GM12873 (cell line): ENCODE data around the gene FAM107A.

ENCODE experiments used
- CTCF ChIP-seq: IDR thresholded peaks from 2 replicates; pipeline ENCODE4 v1.5.1; 2012; ENCODE audit warnings: low read depth, mild to moderate bottlenecking, moderate library complexity, low read length, control low read depth; ENCODE audit not compliant: insufficient read depth; ENCODE audit errors: missing control alignments

FAM107A gene

GRCh38 chr3:58580826-58581327, 3.7 kb upstream of the FAM107A start:
- TF ChIP-seq CTCF = no peak

- TF ChIP-seq CTCF = no peak
Measured at GRCh38 chr3:58578873-58579272, 1.7 kb upstream of the FAM107A start.

DNA sequence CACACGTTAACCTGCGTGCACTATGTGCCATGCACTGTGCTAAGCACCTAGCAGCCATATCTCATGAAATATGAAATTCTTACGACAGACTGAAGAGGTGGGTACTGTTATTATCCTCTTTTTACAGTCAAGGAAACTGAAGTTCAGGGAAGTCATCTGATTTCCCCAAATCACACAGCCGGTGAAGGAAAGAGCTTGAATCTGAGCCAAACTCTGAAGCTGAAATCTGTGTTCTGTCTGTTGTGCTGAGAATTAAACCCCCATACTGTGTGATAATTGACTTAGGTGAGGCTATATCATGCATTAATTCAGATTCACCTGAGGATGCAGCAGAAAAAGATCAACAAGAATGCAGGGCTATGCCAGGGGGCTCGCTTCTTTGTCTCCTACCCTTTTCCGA, 475 bp downstream of the FAM107A start:
- TF ChIP-seq CTCF = no peak

GRCh38 chr3:58575971-58576652, 1.1 kb downstream of the FAM107A start:
- TF ChIP-seq CTCF = no peak

GRCh38 chr3:58574682-58575081, 2.5 kb downstream of the FAM107A start:
- no peak for TF ChIP-seq CTCF

DNA sequence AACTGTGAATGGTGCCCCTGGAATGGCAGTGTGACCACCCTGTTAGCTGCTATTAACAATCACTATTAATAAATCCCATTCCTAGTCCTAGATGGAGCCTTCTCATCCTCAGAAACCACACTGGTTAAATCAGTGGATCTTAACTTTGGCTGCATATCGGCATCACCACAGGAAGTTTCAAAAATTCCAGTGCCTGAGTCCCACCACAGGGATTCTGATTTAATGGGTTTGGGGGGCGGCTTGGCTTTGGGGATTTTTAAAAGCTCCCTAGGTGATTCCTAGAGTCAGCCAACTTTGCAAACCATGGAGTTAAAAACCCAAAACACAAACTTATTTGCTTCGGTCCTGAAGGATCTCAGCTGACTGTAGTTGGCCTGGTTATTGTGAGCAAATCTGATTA, 3.1 kb downstream of the FAM107A start:
- no peak for TF ChIP-seq CTCF

DNA sequence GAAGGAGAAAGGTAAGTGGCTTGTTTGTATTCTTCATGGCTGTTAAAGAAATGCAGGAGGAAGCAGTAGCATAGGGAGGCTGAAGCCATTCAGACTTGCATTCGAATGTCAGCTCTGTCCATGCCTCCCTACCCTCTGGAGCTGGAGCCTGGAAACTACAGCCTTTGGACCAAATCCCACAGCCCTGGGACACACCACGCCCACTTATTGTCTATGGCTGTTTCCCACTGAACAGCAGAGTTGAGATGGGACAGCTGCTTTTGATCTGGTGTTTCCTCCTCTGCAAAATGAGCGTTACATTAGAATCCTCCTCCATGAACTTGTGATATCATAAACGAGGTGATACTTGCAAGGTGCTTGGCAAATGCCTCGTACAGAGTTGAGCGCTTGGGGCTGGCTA, 3.6 kb downstream of the FAM107A start:
- no peak for TF ChIP-seq CTCF
